Type B pancreatic cell (in vitro differentiated cells): ENCODE results near the gene LRRC14B. TPM values are rescaled to one million over a fixed set of nuclear protein-coding genes. Genes with fewer than 3 reads are reported as not detected.

Experiments used
- DNase-seq: peaks from one replicate; pipeline ENCODE4 v3.0.0; 2021; ENCODE audit warnings: mixed read lengths; ENCODE audit not compliant: unreplicated experiment; ENCODE audit errors: extremely low spot score
- H3K27ac Mint-ChIP-seq: 2 replicates; pipeline ENCODE4 v1.8.0; 2021; ENCODE audit warnings: mild to moderate bottlenecking, mixed read lengths
- H3K27me3 Mint-ChIP-seq: 2 replicates; pipeline ENCODE4 v1.8.0; 2021; ENCODE audit warnings: mixed read lengths
- H3K36me3 Mint-ChIP-seq: 2 replicates; pipeline ENCODE4 v1.8.0; 2021; ENCODE audit warnings: mixed read lengths
- H3K4me1 Mint-ChIP-seq: one replicate; pipeline ENCODE4 v1.8.0; 2021; ENCODE audit warnings: mixed read lengths; ENCODE audit not compliant: unreplicated experiment
- H3K4me3 Mint-ChIP-seq: 2 replicates; pipeline ENCODE4 v1.8.0; 2021; ENCODE audit warnings: mild to moderate bottlenecking, mixed read lengths
- H3K9me3 Mint-ChIP-seq: 2 replicates; pipeline ENCODE4 v1.8.0; 2021; ENCODE audit warnings: mixed read lengths
- CTCF ChIP-seq: fragments of 200-600 bp; sonication (generic); conservative IDR thresholded peaks from 2 replicates; pipeline ENCODE4 v1.5.0; 2021; ENCODE audit warnings: antibody characterized with exemption, mild to moderate bottlenecking
- total RNA-seq: library from RNA; stranded (reverse); gene quantifications from 2 replicates; pipeline ENCODE4 v1.2.1, GENCODE V29; 2021; ENCODE audit warnings: low replicate concordance

The LRRC14B gene
- total RNA-seq, 1 donor from 2014 or later = not detected

- H3K27me3 Mint-ChIP-seq = no peaks in the 10 kb centered on the region
Measured at GRCh38 chr5:204462-204861, 13.2 kb downstream of the LRRC14B start.

GRCh38 chr5:204966-205670 lies 13.8 kb downstream of the LRRC14B start:
- H3K4me1 Mint-ChIP-seq = peaks cover 19% of the 10 kb centered on the region
- no peak for TF ChIP-seq CTCF

More at GRCh38 chr5:204462-204861, 13.2 kb downstream of the LRRC14B start:
- Mint-ChIP-seq H3K9me3 (no peaks in the 10 kb centered on the region), H3K36me3 (peaks cover 10% of the 10 kb centered on the region), H3K4me1 (peaks cover 17% of the 10 kb centered on the region), H3K27ac (no peak overlapping the region), H3K4me3 (no peak overlapping the region)
- TF ChIP-seq CTCF = no peak
- no peak for DNase-seq

GRCh38 chr5:206406-206805 lies 15.1 kb downstream of the LRRC14B start:
- Mint-ChIP-seq H3K9me3 (no peaks in the 10 kb centered on the region), H3K4me1 (peaks cover 19% of the 10 kb centered on the region), H3K27me3 (no peaks in the 10 kb centered on the region), H3K27ac (no peak overlapping the region), H3K4me3 (no peak overlapping the region), H3K36me3 (peaks cover 10% of the 10 kb centered on the region)
- DNase-seq = no peak
- TF ChIP-seq CTCF = no peak

More at GRCh38 chr5:204966-205670, 13.8 kb downstream of the LRRC14B start:
- DNase-seq = no peak
- H3K27ac Mint-ChIP-seq = no peak overlapping the region
- no peaks in the 10 kb centered on the region for H3K27me3 Mint-ChIP-seq
- H3K4me3 Mint-ChIP-seq = no peak overlapping the region
- no peaks in the 10 kb centered on the region for H3K9me3 Mint-ChIP-seq
- H3K36me3 Mint-ChIP-seq = peaks cover 10% of the 10 kb centered on the region

GRCh38 chr5:206927-207536 lies 15.7 kb downstream of the LRRC14B start:
- Mint-ChIP-seq H3K36me3 (peaks cover 10% of the 10 kb centered on the region), H3K27ac (no peak overlapping the region), H3K4me3 (no peak overlapping the region), H3K27me3 (no peaks in the 10 kb centered on the region), H3K9me3 (no peaks in the 10 kb centered on the region), H3K4me1 (peaks cover 13% of the 10 kb centered on the region)
- no peak for DNase-seq
- no peak for TF ChIP-seq CTCF

GRCh38 chr5:207599-207998 lies 16.3 kb downstream of the LRRC14B start:
- Mint-ChIP-seq H3K4me1 (peaks cover 12% of the 10 kb centered on the region), H3K27me3 (no peaks in the 10 kb centered on the region), H3K27ac (peak overlapping the region; percentile 4), H3K36me3 (peaks cover 8% of the 10 kb centered on the region), H3K4me3 (no peak overlapping the region), H3K9me3 (no peaks in the 10 kb centered on the region)
- no peak for DNase-seq
- no peak for TF ChIP-seq CTCF
